ENCODE results near the gene AKAP17A. TPM values are rescaled to one million over a fixed set of nuclear protein-coding genes. Genes with fewer than 3 reads are reported as not detected.
A peak's percentile ranks its signal among the peaks of the same experiment; 100 is the strongest.

AKAP17A gene
- polyA plus RNA-seq, 1 experiment = 10.2 TPM

- peaks cover 3% of the 10 kb centered on the region; the same call in 1 of the 2 replicates for H3K9me3 ChIP-seq (ENCODE audit: control insufficient read depth, insufficient read depth, low read length)
- POLR2A ChIA-PET = no interaction called here
- TF ChIP-seq CTCF (IDR thresholded peaks at IDR 0.05; ENCODE audit: low read depth, low read length) = no peak
- no peak overlapping the region for H3K27ac ChIP-seq (ENCODE audit: low read depth, low read length)
- CTCF ChIA-PET = no interaction called here
- DNase-seq (ENCODE audit: low read depth, low spot score) = no peak
- no peak overlapping the region for H3K4me3 ChIP-seq (ENCODE audit: low read depth, low read length)
- no peaks in the 10 kb centered on the region for H3K27me3 ChIP-seq (ENCODE audit: control insufficient read depth, insufficient read depth, low read length)
These were observed 4.2 kb upstream of the AKAP17A start for GRCh38 chrX:1587161-1587560.

GRCh38 chrX:1589356-1590130, 1.9 kb upstream of the AKAP17A start:
- ChIA-PET CTCF (no interaction called here), POLR2A (no interaction called here)
- no peaks in the 10 kb centered on the region; the same call in 1 of the 2 replicates for H3K9me3 ChIP-seq (ENCODE audit: control insufficient read depth, insufficient read depth, low read length)
- no peak for DNase-seq (ENCODE audit: low read depth, low spot score)
- TF ChIP-seq CTCF (IDR thresholded peaks at IDR 0.05; ENCODE audit: low read depth, low read length) = no peak
- H3K27me3 ChIP-seq (ENCODE audit: control insufficient read depth, insufficient read depth, low read length) = no peaks in the 10 kb centered on the region
- no peak overlapping the region for H3K27ac ChIP-seq (ENCODE audit: low read depth, low read length)
- no peak overlapping the region for H3K4me3 ChIP-seq (ENCODE audit: low read depth, low read length)

- H3K27ac ChIP-seq (ENCODE audit: low read depth, low read length) = peak overlapping the region; percentile 68
- POLR2A ChIA-PET = no interaction called here
- no peak for DNase-seq (ENCODE audit: low read depth, low spot score)
- TF ChIP-seq CTCF (IDR thresholded peaks at IDR 0.05; ENCODE audit: low read depth, low read length) = no peak
- peak overlapping the region; percentile 91 for H3K4me3 ChIP-seq (ENCODE audit: low read depth, low read length)
- H3K9me3 ChIP-seq (ENCODE audit: control insufficient read depth, insufficient read depth, low read length) = no peaks in the 10 kb centered on the region; the same call in 1 of the 2 replicates
- CTCF ChIA-PET = no interaction called here
- H3K27me3 ChIP-seq (ENCODE audit: control insufficient read depth, insufficient read depth, low read length) = no peaks in the 10 kb centered on the region
These were observed 562 bp downstream of the AKAP17A start for GRCh38 chrX:1591863-1592469.

GRCh38 chrX:1592470-1593142, 1.2 kb downstream of the AKAP17A start:
- TF ChIP-seq CTCF (IDR thresholded peaks at IDR 0.05; ENCODE audit: low read depth, low read length) = no peak
- CTCF ChIA-PET = no interaction called here
- Histone ChIP-seq H3K27ac (ENCODE audit: low read depth, low read length) (peak overlapping the region; percentile 68), H3K4me3 (ENCODE audit: low read depth, low read length) (peak overlapping the region; percentile 91), H3K9me3 (ENCODE audit: control insufficient read depth, insufficient read depth, low read length) (no peaks in the 10 kb centered on the region; the same call in 1 of the 2 replicates), H3K27me3 (ENCODE audit: control insufficient read depth, insufficient read depth, low read length) (no peaks in the 10 kb centered on the region)
- no peak for DNase-seq (ENCODE audit: low read depth, low spot score)
- POLR2A ChIA-PET = no interaction called here
